WI38 (cell line): ENCODE results near the gene B3GALNT1.

Experiments used
- H3K4me3 ChIP-seq: 2 replicates; pipeline ENCODE4 v1.5.1; 2011; ENCODE audit warnings: low read depth, mild to moderate bottlenecking, control low read depth, low read length
- CTCF ChIP-seq: IDR thresholded peaks from 2 replicates; pipeline ENCODE4 v1.5.1; 2012; ENCODE audit warnings: low read depth, mild to moderate bottlenecking, control low read depth, low read length

B3GALNT1 gene

DNA sequence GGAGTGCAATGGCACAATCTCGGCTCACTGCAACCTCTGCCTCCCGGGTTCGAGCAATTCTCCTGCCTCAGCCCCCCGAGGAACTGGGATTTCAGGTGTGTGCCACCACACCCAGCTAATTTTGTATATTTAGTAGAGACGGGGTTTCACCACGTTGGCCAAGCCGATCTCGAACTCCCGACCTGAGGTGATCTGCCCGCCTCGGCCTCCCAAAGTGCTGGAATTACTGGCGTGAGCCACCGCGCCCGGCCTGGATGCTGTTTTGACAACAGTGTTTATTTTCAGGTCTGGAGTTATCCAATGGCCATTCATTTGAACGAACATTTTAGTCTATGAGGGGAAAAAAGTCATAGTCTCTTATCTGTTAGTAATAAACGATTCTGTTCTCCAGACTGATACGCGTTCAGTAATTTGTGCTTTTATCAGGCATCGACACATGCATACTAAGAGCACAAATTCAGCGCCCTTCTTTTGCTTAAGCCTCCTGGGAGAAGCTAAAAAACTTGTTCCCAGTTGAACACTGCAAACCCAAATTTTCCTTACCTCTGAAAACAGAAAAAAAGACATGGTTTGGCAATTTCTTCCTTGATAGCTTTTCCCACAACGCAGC is 1.3 kb downstream of the B3GALNT1 start:
- TF ChIP-seq CTCF = no peak
- no peak overlapping the region for H3K4me3 ChIP-seq

GRCh38 chr3:161101609-161102008 is 3.5 kb downstream of the B3GALNT1 start:
- H3K4me3 ChIP-seq = no peak overlapping the region
- TF ChIP-seq CTCF = no peak

DNA sequence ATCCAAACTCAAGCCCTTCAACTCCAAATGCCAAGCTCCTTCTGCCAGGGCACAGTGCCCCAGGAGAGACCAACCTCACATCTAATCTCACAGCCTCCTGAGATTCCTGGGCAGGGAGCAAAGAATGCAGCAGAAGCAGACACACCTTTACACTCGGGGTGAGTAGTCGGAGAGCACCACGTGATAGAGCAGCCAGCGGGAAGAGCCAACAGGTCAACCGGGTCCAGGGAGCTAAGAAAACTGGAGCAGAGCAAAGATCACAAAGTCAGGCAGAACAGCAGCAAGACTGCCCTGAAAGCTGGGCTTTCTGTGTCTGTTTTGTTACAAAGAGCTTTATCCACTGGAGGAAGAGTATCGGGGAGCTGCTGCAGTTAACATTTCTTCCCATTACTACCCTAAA is 4.2 kb downstream of the B3GALNT1 start:
- TF ChIP-seq CTCF = no peak
- H3K4me3 ChIP-seq = no peak overlapping the region

- TF ChIP-seq CTCF = no peak
- H3K4me3 ChIP-seq = no peak overlapping the region
Measured at GRCh38 chr3:161096771-161097367, 8.3 kb downstream of the B3GALNT1 start.

- TF ChIP-seq CTCF = no peak
- no peak overlapping the region for H3K4me3 ChIP-seq
Measured at GRCh38 chr3:161093895-161094294, 11.3 kb downstream of the B3GALNT1 start.

GRCh38 chr3:161084277-161084676 is 20.9 kb downstream of the B3GALNT1 start:
- no peak for TF ChIP-seq CTCF
- no peak overlapping the region for H3K4me3 ChIP-seq

DNA sequence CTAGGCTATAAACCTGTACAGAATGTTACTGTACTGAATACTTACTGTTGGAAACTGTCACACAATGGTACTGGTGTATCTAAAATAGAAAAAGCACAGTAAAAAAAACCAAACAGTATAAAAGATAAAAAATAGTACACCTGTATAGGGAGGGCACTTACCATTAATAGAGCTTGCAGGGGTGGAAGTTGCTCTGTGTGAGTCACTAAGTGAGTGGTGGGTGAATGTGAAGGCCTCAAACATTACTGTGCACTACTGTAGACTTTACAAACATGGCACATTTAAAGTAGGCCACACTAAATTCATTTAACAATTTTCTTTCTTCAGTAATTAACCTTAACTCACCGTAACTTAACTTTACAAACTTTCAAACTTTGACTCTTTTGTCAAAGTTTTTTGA is 22.0 kb downstream of the B3GALNT1 start:
- no peak overlapping the region for H3K4me3 ChIP-seq
- no peak for TF ChIP-seq CTCF
